ENCODE data around the gene FAM3A. TPM values are rescaled to one million over a fixed set of nuclear protein-coding genes. Genes with fewer than 3 reads are reported as not detected.

The FAM3A gene, protein sequence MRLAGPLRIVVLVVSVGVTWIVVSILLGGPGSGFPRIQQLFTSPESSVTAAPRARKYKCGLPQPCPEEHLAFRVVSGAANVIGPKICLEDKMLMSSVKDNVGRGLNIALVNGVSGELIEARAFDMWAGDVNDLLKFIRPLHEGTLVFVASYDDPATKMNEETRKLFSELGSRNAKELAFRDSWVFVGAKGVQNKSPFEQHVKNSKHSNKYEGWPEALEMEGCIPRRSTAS
- 8.9 and 9.9 TPM in 2 replicates for total RNA-seq (2013; cell fraction: nucleolus; rRNA removed)
- total RNA-seq (2014; rRNA removed) (11.0 and 16.3 TPM in 2 replicates), total RNA-seq (2014; rRNA removed; fragmentation: Illumina TruSeq; extraction: Trizol) (6.1 and 6.2 TPM in 2 replicates), total RNA-seq (2021) (17.6 and 20.6 TPM in 2 replicates), polyA plus RNA-seq (2011; rRNA removed) (3.6 and 6.6 TPM in 2 replicates), polyA plus RNA-seq (2014; fragmentation: Illumina TruSeq; extraction: Trizol) (2.1 and 5.0 TPM in 2 replicates), polyA plus RNA-seq (2014; fragmentation: Nextera tagmentation; extraction: Ambion mirVana) (1 to 10 TPM in 1 of 2 experiments, under 1 TPM in 1; 0.29 to 1.1 TPM), polyA plus RNA-seq (2014; rRNA removed) (21.1 and 24.5 TPM in 2 replicates), polyA plus RNA-seq (2016; fragmentation: Nextera tagmentation; extraction: Ambion mirVana) (10 to 100 TPM; 17.6 to 17.9 TPM), polyA minus RNA-seq (2011; rRNA and poly(A)+ RNA removed) (5.4 and 5.9 TPM in 2 replicates), Bru-seq, nascent RNA (percentile 53 among the genes with signal in this experiment), BruChase-seq, experiment 1, labeled RNA remaining after a 6-hour chase (percentile 51 among the genes with signal in this experiment), BruChase-seq, experiment 2, labeled RNA remaining after a 2-hour chase (percentile 49 among the genes with signal in this experiment)
- 4.5 TPM for polyA plus RNA-seq (2011; ENCODE audit: low read depth)
- 10.4 and 16.5 TPM in 2 replicates for polyA plus RNA-seq (2011; cell fraction: cytosol; rRNA removed)
- 36.5 and 39.6 TPM in 2 replicates for polyA plus RNA-seq (2011; cell fraction: nucleus; rRNA removed)
- 17.9 and 19.1 TPM in 2 replicates for polyA plus RNA-seq (2012)
- 4.3 and 4.4 TPM in 2 replicates for polyA minus RNA-seq (2011; cell fraction: cytosol; rRNA and poly(A)+ RNA removed)
- polyA minus RNA-seq (2011; cell fraction: nucleus; rRNA and poly(A)+ RNA removed) = 3.5 and 8.9 TPM in 2 replicates
- long read RNA-seq, experiment 1, partial matches to known transcripts = 0 of 3 reads
- long read RNA-seq, experiment 1, other reads (novel, unspliced or antisense) = 1 of 3 reads
- long read RNA-seq, experiment 2 = 0 reads

DNA sequence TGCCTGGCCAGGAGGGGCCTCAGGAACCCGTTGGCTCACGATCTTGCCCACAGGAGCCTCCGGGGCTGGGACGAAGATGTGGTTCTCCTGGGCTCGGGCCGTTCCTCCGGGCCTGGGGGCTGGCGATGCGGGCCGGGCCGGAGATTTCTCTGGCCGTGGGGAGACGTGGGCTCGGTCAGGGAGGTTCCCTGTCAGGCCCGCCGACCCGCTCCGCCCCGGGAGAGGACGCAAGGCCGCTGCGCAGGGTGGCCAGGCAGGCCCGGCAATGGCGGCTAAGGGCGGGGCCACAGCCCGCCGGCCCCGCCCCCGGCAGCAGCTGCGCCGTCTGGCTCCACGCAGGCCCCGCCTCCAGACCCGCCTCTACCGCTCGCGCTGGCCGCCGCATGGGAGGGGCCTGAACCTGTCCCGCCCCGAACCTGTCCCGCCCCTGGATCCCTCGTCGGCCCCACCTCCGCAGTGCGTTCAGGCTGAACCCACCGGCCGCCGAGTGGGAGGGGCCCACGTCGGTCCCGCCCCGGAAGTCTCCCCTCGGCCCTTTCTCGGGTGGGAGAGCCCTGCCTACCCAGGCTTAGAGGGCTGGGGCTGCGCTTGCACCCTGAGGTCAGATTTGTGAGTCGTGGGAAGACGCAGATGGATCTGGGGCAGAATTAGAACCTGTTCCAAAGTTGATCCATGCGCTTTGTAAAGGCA, at the start of gene FAM3A:
Gene FAM3A, minus strand, starts transcription at position 267 of the 690 bp plus-strand sequence. CDS start 460 bp downstream, outside the sequence.
- CTCF ChIA-PET = interaction anchor here (1.1 to 2.1 kb wide), 2 partner anchors 11 to 19 kb away, joined by 3 to 8 read pairs; no protein-coding TSS in a partner anchor
- Histone ChIP-seq H3K27me3 (replicated peaks in 1 of 2; ENCODE audit: control insufficient read depth in 2 of 2, insufficient read depth in 2 of 2, low read length in 1 of 2) (no peaks in the 10 kb centered on the region), H3K4me1 (ENCODE audit: control insufficient read depth, insufficient read depth, low read length) (no peaks in the 10 kb centered on the region), H3K36me3 (ENCODE audit: control insufficient read depth in 2 of 2, insufficient read depth in 2 of 2, low read length in 1 of 2) (no peaks in the 10 kb centered on the region), H3K79me2 (ENCODE audit: control insufficient read depth, insufficient read depth, low read length) (no peaks in the 10 kb centered on the region; the same call in none of the 2 replicates), H3K9ac (ENCODE audit: control insufficient read depth, insufficient read depth, low read length) (peak within 1 kb of the TSS; percentile 83), H3K9me3 (replicated peaks; ENCODE audit: control insufficient read depth, insufficient read depth, low read length) (no peaks in the 10 kb centered on the region; the same call in 2 of the 3 replicates), H3K4me3 (peak within 1 kb of the TSS; percentile 78), H2AFZ (ENCODE audit: control insufficient read depth, low read depth, low read length) (peak within 1 kb of the TSS; percentile 83), H3K27ac (ENCODE audit: control insufficient read depth, insufficient read depth) (peak within 1 kb of the TSS; percentile 72), H3K4me2 (ENCODE audit: control insufficient read depth, insufficient read depth) (peak within 1 kb of the TSS; percentile 79), H4K20me1 (ENCODE audit: control insufficient read depth, insufficient read depth) (no peaks in the 10 kb centered on the region)
- 39% methylated on average over 39 of the region's 59 CpGs for WGBS (ENCODE audit: insufficient coverage, insufficient replicate concordance, low lambda C conversion rate, missing lambda C conversion rate)
- ATAC-seq (peak; percentile 96), FAIRE-seq (peak; percentile 18), DNase-seq (ENCODE audit: low read depth, low spot score) (peak; percentile 52)
- BruUV-seq (replicated peaks) = no TSS peak
- in situ Hi-C loops (cut with MboI) = no loop called here
- intact Hi-C loops (cut with micrococcal nuclease; ENCODE audit: unreplicated experiment) = loop anchor here (5.0 kb wide), 1 partner anchor 39 kb away; the partner anchor contains the start of gene LAGE3
- POLR2A ChIA-PET = interaction anchor here (0.9 to 2.4 kb wide), 6 partner anchors 11 to 119 kb away, joined by 3 to 12 read pairs (median 4); partner anchors contain the start of genes LAGE3, RPL10 and SLC10A3
- SMC1A ChIA-PET (ENCODE audit: uncharacterized antibody, unreplicated experiment) = interaction anchor here (0.6 to 1.5 kb wide), 3 partner anchors 11 to 26 kb away, joined by 3 to 7 read pairs (median 4); partner anchors contain the start of gene SLC10A3
- RAD21 ChIA-PET (ENCODE audit: unreplicated experiment) = interaction anchor here (0.7 to 1.4 kb wide), 2 partner anchors 26 to 32 kb away, joined by 4 to 5 read pairs; partner anchors contain the start of gene SLC10A3
- peak; percentile 85 to 91 for TF ChIP-seq SRF (IDR thresholded peaks at IDR 0.05; ENCODE audit: low read depth in 2 of 2, low read length in 2 of 2)
- peak; percentile 94 for TF ChIP-seq YY1 (IDR thresholded peaks at IDR 0.05; ENCODE audit: low read depth, low read length)
- TF ChIP-seq, protein P1, sequence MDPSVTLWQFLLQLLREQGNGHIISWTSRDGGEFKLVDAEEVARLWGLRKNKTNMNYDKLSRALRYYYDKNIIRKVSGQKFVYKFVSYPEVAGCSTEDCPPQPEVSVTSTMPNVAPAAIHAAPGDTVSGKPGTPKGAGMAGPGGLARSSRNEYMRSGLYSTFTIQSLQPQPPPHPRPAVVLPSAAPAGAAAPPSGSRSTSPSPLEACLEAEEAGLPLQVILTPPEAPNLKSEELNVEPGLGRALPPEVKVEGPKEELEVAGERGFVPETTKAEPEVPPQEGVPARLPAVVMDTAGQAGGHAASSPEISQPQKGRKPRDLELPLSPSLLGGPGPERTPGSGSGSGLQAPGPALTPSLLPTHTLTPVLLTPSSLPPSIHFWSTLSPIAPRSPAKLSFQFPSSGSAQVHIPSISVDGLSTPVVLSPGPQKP (IDR thresholded peaks at IDR 0.05; ENCODE audit: low read depth, low read length) = peak; percentile 81
- TF ChIP-seq TCF12 (IDR thresholded peaks at IDR 0.05; ENCODE audit: low read depth, low read length) = 0 out of 2 replicates have a peak, but pooled peaks have one; percentile 11
- TF ChIP-seq ZNF24 (IDR thresholded peaks at IDR 0.05) = 0 out of 2 replicates have a peak, but pooled peaks have one; percentile 12
- TF ChIP-seq POLR2A (IDR thresholded peaks at IDR 0.05; ENCODE audit: low read depth, low read length) = peak; percentile 87
- peak; percentile 44 for TF ChIP-seq BACH1 (IDR thresholded peaks at IDR 0.05; ENCODE audit: borderline replicate concordance)
- no peak for TF ChIP-seq ZSCAN29 (IDR thresholded peaks at IDR 0.05)
- TF ChIP-seq SMC3 (IDR thresholded peaks at IDR 0.05; ENCODE audit: borderline replicate concordance, low read length) = no peak
- no peak for TF ChIP-seq CHD2 (IDR thresholded peaks at IDR 0.05; ENCODE audit: borderline replicate concordance, low read depth, low read length)
- 0 out of 2 replicates have a peak, but pooled peaks have one; percentile 5 for TF ChIP-seq RUNX3 (IDR thresholded peaks at IDR 0.05; ENCODE audit: low read length)
- TF ChIP-seq, protein P2, sequence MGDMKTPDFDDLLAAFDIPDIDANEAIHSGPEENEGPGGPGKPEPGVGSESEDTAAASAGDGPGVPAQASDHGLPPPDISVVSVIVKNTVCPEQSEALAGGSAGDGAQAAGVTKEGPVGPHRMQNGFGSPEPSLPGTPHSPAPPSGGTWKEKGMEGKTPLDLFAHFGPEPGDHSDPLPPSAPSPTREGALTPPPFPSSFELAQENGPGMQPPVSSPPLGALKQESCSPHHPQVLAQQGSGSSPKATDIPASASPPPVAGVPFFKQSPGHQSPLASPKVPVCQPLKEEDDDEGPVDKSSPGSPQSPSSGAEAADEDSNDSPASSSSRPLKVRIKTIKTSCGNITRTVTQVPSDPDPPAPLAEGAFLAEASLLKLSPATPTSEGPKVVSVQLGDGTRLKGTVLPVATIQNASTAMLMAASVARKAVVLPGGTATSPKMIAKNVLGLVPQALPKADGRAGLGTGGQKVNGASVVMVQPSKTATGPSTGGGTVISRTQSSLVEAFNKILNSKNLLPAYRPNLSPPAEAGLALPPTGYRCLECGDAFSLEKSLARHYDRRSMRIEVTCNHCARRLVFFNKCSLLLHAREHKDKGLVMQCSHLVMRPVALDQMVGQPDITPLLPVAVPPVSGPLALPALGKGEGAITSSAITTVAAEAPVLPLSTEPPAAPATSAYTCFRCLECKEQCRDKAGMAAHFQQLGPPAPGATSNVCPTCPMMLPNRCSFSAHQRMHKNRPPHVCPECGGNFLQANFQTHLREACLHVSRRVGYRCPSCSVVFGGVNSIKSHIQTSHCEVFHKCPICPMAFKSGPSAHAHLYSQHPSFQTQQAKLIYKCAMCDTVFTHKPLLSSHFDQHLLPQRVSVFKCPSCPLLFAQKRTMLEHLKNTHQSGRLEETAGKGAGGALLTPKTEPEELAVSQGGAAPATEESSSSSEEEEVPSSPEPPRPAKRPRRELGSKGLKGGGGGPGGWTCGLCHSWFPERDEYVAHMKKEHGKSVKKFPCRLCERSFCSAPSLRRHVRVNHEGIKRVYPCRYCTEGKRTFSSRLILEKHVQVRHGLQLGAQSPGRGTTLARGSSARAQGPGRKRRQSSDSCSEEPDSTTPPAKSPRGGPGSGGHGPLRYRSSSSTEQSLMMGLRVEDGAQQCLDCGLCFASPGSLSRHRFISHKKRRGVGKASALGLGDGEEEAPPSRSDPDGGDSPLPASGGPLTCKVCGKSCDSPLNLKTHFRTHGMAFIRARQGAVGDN (IDR thresholded peaks at IDR 0.05) = peak; percentile 35
- TF ChIP-seq IKZF1 (conservative IDR thresholded peaks at IDR 0.05) = 0 out of 2 replicates have a peak, but pooled peaks have one; percentile 55
- no peak for TF ChIP-seq KDM1A (IDR thresholded peaks at IDR 0.05; ENCODE audit: borderline replicate concordance)
